NCI-H524 (cell line): ENCODE data around the gene GADL1.

ENCODE experiments used
- DNase-seq, 2 experiments: peaks; one replicate each; lab custom pipeline; 2025; lab: John Stamatoyannopoulos, UW

Gene GADL1, protein sequence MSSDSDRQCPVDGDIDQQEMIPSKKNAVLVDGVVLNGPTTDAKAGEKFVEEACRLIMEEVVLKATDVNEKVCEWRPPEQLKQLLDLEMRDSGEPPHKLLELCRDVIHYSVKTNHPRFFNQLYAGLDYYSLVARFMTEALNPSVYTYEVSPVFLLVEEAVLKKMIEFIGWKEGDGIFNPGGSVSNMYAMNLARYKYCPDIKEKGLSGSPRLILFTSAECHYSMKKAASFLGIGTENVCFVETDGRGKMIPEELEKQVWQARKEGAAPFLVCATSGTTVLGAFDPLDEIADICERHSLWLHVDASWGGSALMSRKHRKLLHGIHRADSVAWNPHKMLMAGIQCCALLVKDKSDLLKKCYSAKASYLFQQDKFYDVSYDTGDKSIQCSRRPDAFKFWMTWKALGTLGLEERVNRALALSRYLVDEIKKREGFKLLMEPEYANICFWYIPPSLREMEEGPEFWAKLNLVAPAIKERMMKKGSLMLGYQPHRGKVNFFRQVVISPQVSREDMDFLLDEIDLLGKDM

DNA sequence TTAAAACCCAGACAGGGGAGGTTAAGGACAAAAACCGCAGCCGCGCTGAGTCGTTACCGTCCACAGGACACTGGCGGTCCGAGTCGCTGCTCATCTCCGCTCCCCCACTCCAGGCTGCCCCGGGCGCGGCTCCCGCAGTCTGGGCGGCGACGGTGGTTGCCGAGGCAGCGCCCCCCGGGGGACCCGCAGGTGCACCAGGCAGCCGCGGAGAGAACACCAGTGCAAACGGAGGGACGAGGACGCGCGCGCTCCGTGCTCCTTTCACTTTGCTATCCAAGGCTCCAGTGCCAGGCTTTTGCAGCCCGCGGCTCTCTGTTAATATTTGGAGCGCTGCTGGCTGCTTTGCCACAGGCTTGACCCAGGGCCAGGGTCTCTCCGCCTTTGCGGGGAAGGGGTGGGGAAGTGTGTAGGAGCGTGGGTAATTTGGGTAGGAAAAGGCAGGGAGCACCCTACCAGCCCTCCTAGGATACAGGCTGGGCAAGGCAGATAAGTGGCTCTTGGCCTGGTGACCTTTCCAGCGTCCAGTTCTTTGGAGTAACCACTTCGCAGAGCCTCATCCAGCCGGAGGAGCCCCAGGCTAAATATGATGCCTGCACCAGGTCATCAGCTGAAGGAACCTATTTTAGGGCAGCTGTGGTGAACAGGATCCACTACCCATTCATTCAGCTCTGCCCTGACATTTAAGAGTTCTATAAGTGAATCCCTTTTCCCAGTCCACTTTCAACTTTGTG is at the start of gene GADL1:
TSS of gene GADL1 (minus strand) at position 141 of the 731 bp plus-strand sequence. CDS start at position 94, 47 bp downstream.
- DNase-seq: peak in 1 of 2 experiments; percentile 65

DNA sequence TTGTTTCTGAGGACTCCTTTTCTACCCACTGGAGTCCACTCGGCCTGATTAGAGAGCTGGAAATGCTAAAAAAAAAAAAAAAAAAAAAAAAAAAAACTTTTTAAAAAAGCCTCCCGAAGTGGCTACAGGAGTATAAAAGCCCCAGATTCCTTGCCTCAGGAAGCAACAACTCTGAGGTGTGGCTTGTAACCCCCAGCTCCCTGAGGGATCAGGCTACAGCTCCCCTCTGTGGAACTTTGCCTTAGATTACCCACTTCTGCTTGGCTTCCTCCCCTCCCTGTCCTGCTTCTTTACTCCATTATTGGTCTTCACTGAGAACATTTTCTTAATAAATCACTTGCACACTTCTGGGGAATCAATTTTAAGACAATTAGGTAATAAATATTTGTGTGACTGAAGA is 49.7 kb upstream of the GADL1 start:
- no peak for DNase-seq

DNA sequence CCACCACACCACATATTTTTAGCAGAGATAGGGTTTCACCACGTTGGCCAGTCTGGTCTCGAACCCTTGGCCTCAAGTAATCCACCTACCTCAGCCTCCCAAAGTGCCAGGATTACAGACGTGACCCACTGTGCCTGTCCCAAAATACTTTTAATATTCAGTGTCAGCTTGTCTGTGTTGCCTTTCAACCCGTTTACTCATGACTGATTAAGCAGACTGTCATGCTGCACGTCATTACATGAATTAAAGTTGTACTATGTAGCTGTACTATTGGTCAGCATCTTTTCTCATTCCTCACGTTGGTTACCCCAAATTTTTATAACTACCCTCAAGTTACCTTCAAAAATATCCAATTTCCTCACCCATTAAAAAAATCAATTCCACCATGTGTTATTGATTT is 48.7 kb upstream of the GADL1 start:
- no peak for DNase-seq

DNA sequence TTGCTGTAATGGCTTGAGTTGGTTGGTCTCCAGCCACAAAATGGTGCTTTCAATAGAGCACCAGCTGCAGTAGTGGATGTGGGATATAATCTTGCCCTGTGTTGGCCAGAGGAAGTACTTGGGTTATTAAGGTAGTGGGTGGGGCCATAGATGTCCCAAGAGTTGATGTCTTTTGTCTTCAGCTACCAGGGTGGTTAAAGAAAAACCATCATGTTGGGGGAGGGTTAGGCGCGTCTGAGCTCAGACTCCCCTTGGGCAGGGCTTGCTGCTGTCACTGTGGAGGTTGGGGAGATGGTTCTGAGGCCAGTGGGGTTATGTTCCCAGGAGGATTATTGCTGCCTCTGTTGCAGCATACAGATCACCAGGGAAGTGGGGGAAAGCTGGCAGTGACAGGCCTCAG is 46.9 kb upstream of the GADL1 start:
- no peak for DNase-seq

DNA sequence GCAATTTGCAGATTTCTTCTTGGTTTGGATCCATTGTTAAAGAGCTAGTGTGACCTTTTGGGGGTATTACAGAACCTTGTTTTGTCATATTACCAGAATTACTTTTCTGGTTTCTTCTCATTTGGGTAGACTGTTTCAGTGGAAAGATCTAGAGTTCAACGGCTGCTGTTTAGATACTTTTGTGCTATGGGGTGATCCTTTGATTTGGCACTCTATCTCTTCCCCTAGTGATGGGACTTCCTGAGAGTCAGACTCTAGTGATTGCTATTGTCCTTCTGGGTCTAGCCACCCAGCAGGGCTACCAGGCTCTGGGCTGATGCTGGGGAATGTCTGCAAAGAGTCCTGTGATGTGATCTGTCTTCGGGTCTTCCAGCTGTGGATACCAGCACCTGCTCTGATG is 46.3 kb upstream of the GADL1 start:
- DNase-seq: no peak

DNA sequence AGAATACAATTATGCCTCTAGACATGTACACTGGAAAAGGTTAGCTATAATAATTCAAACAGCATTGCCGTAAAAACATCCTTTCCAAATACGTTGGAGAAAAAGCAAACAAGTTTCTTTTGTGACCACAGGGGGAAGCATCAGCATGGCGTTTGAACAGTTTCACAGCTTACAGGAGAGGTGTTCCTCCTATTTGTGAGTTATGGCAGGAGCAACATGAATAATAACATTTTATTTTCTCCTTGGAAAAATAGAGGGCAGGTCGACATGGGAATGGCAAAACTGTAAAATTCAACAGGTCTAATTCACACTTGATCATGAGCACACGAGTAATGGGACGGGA is 39.7 kb upstream of the GADL1 start:
- peak in 1 of 2 experiments; percentile 45 for DNase-seq

DNA sequence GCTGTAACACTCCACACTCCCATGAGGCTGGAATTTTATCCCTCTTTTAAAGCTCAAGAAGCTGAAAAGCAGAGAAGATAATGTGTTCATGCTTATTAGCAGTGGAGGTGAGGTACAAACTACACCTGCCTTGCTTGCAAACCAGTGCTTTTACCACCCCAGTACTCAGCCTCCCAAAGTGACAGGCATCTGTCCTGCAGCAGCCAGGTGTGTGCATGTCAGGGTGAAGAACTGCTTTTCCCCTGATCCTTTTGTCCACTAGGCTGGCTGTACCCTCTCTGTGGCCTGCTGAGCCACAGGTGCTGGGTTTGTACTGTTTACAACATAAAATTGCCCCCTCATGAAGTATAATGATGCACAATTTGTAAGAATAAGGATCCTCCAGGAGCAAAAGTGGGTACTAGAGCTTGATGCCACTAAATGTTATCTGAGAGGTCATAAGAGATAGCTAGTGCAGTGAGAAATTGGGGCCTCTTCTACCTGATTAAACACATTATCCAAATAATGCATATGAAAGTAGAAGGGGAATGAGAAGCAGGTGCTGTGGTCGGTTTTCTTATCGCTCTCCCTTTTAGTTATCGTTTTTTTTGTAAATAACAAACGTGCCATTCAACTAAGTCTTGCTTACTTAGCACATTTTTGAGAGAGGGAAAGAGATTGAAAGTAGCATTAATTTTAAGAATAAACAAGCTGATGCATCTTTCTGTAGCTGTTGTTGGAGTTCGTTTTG is 39.2 kb upstream of the GADL1 start:
- no peak for DNase-seq

DNA sequence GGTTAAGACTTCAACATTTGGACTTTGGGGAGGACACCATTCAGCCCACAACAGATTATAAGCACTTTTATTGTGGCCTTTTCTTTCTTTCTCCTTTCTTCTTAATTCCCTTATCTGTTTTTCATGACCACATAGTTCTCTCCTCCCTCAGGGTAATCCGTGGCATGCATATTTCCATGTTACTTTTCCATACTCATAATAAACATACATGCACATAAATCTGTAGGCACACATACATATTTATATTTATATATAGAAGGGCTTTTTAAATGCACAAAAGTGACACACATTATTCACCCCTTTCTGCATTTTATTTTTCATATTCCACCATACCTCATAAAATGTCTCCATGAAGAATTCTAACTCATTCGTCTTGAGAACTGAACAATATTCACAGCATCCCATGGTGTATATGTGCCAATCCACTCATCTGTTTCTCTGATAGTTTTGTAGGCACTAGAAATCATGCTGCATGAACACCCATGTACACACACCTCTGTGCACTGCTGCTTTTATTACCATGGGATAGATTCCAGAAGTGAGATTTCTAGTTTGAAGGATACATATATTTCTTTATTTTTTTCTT is 38.1 kb upstream of the GADL1 start:
- no peak for DNase-seq

DNA sequence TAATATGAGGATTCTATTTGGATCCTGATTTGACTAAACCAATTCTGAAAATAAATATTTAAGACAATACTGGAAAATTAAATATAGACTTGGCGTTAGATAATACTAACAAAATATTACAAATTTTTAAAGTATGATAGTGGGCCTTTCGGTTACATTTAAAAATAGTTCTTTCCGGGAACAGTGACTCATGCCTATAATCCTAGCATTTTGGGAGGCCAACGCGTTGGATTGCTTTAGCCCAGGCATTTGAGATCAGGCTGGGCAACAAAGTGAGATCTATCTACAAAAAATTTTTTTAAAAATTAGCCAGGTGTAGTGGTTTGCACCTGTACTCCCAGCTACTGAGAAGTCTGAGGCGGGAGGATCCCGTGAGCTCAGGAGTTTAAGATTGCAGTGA is 30.3 kb upstream of the GADL1 start:
- no peak for DNase-seq

DNA sequence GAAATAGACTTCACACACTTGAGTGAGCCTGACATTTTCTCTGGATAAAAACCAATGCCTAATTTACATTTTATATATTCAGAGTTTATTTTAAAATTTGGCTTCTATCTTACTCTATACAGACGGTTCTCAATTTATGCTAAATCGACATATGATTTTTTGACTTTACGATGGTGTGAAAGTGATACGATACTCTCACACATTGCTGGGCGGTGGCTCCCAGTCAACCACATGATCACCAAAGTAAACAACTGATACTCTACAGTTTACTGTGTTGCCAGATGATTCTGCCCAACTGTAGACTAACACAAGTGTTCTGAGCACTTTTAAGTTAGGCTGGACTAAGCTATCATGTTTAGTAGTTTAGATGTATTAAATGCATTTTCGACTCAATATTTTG is 25.1 kb upstream of the GADL1 start:
- DNase-seq: no peak

DNA sequence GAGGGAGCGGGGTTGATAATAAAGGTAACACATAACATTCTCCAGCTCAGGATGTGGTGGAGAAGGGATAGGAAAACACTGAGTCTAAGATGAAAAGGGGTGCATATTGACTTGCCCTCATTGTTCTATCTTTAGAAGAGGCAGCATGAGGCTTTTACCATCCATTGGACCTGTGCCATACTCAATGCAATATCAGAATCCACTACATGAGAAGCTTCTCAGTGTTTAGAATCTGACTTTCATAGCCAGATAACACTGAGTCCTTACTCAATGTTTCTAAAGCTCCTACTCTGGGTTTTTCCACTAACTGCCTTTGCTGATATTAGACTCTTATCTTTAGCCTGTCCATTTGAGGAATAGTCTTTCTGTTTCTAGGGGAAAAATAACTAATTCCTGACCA is 24.3 kb upstream of the GADL1 start:
- DNase-seq: no peak

DNA sequence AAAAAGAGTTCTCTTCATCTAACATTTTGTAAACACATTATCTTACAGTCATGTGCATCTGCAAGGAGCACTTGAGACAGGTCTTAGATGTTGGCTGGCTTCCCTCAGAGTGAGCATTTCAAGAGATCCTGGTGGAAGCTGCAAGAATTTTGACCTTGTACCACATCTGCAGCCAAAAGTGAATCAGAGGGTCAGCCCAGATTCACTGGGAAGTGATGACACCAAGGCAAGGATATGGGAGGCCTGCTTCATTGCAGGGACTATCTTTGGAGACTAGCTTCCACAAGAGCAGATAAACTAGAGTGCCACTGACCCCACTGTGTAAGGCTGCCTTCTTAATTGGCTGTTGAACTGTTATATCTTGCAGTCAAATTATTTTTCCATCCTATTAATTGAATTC is 21.3 kb upstream of the GADL1 start:
- DNase-seq: no peak

DNA sequence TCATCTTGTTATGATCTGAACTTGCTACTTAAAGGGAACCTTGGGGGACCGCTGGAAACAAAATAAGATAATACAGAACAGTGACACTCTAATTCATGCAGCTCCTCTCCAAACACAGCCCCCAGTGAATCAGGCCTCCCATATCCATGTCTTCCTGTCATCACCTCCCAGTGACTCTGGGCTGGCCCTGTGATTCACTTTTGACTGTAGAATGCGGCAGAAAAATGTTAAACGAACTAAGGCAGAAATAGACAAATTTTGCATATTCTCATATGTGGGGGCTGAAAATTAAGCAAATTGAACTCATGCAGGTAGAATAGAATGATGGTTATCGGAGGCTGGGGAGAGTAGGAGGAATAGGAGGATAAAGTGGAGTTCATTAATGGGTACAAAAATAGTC is 20.2 kb upstream of the GADL1 start:
- no peak for DNase-seq

DNA sequence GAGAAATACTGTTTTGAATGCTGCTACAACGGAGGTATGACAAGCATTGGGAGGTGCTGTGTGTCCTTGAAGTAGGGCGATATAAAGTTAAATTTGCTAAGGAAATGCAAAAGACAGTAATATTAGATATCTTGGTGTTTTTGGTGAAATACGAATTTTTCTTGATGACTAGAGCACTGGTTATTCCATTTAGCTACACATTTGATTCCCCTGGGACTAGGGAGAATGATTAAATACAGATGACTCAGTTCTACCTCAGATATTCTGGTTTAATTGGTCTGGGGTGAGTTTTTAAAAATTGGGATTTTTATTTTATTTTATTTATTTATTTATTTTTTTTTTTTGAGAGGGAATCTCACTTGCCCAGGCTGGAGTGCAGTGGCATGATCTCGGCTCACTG is 18.7 kb upstream of the GADL1 start:
- DNase-seq: no peak

DNA sequence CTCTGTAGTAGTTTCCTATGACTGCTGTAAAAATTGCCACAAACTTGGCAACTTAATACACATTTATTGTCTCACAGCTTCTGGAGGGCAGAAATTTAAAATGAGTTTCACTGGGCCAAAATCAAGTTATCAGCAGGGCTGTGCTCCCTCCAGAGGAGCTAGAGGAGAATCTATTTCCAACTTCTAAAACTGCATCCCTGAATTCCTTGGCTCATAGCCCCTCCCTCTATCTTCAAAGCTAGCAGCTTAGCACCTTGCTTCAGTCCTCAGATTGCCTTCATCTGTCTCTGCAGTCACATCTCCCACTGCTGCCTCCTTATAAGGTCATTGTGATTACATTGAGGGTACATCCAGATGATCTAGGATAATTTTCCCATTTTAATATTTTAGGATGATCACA is 17.8 kb upstream of the GADL1 start:
- no peak for DNase-seq

DNA sequence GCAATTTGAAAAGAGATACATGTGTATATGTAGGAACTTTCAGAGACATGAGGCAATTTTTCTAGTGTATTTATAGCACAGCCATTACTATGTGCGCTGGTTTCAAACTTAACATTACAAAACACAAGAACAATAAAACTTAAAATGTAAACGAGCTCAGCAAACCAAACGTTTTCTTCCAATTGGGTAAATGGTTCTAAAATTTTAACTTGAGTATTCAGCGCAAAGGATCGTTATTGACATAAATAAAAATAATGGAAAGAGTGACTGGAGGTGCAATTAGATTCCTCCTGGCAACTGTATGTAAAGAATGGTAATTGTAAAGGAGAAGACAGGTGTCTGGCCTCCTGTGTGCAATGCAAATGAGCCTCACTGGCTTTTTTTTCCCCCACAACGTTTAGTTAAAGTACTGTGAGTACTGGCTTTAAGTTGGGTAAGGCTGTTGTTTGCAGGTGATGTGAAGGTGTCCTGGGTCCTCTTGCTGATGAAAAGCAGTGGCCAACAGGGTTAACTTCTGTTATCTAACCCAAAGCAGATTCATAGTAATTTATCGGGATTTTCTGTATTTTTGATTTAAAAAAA is 14.1 kb upstream of the GADL1 start:
- DNase-seq: no peak

DNA sequence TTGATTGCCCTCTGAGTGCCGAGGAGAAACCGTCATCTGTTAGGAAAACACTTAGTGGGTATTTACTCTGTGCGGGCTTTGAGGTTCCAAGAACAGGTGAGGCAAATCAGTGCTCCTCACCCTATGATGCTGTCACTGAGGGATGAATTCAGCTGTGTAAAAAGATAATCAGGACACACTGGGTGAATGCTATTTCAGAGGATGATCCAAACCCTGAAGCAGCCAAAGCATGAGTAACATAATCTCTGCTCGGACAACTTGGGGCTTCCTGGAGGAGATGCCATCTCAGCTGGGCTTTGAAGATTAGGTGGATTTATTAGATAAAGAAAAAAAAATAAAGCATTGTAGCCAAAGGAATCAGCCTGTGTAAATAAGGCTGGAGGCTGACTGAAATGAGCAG is 10.5 kb upstream of the GADL1 start:
- DNase-seq: peak in 1 of 2 experiments; percentile 43

DNA sequence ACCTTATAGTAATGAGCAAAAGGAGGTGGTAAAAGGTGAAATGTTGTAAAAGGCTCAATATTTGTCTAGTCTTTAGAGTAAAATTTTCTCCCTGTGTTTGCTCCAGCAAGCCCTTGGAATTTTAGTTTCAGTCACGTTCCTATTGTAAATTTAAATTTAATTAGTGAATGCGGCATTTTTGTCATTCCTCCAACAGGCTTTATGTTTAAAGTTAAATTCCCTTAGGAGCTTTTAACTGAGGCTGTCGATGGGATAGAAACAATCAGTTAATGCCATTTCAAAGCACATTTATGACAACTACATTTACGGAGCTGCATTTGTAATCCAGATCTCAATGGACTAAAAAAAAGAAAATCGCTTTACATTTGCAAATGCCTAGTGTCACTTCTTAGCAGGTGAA is 868 bp upstream of the GADL1 start:
- no peak for DNase-seq

DNA sequence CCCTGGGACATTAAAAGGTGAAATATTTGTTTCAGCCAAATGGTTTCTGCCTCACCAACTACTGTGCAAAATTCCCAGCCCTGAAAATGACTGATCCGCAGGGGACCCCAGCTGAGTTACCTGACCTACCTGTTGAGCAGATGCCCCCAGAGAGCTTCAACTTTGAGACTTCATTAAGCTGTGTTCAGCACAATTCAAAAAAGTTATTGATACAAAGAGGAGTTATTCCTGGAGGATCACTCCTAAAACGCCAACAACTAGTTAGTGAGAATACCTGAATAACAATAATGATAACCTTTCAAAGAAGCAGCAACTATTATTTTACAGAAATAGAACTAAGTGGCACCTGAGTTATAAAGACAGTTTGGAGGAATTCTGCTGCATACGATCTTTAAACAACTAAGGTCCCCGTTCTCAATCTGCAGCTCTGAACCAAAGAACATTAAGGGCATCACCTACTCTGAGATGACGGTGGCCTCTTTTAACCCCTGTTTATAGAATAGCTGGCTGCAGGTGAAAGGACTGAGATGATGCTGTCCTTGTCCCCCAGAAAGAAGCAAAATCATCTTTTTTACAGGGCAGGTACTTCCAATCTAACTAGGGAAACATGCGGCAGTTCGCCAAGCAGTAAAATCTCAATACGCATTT is 659 bp downstream of the GADL1 start:
- no peak for DNase-seq

DNA sequence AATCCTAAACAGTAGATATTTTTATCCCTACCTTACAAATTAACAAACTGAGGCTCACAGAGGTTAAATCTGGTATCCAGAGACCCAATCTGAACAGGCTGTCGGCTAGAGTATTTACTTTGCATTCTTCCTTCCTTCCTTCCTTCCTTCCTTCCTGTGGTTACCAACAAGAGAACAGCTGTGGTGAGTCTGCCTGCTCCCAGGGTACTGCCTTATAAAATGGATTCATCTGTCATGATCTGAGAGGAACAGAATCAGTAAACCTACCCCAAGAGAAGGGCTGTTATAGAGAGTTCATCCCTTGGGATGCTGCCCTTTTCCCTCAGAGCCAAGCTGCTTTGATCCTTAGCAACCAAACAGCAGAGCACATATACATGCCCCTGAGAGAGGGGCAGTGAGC is 3.6 kb downstream of the GADL1 start:
- no peak for DNase-seq

DNA sequence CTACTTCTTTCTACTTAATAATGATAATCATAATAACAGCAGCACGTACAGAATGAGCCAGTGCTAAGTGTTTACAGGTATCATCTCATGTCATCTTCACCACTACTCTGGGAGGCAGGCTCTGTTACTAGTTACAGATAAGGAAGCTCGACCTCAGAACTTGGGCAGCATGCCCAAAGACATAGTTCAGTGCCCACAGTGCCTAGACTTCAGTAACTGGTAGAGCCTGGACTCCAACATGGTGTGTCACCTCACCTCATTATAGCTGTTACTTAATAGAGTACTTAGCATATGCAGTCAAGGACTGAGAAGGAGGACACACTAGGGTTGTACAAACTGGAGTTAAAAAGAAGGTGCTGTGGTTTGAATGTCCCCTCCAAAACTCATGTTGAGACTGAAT is 7.6 kb downstream of the GADL1 start:
- DNase-seq: no peak

DNA sequence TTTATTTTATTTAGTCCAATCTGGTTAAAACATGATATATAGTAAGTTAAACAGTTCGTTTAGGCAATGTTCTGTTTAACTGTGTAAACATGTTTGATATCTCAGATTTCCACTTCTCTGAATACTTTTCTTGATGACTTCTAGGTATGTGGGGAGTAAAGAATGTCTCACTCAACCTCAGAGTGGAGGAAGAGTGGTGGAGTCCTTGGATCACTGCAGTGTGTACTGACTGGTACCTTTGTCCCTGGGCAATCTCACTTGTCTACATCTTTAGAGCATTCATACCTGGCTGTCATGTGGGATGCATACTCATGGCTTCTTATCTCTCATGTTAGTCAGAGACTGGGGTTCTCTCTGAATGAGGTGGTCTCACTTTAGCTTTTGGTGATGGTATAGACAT is 15.6 kb downstream of the GADL1 start:
- no peak for DNase-seq
